ENCODE results near the gene PREX1. TPM values are rescaled to one million over a fixed set of nuclear protein-coding genes. Genes with fewer than 3 reads are reported as not detected.

Gene PREX1
- total and polyA plus RNA-seq, 4 donors, result 29.5 to 121 (median 69.3) TPM

- peaks cover 0 to 5% (median 0%) of the 10 kb centered on the region in 4 donors for H3K36me3 ChIP-seq (ENCODE audit: control insufficient read depth in 4 of 4, insufficient read depth in 4 of 4, low read length in 4 of 4)
- ATAC-seq (ENCODE audit: insufficient read depth, low FRiP score) (no peak), DNase-seq (no peak)
- H3K27ac ChIP-seq (ENCODE audit: low read depth in 1 of 2, low read length in 1 of 2), result no peak overlapping the region
- H3K4me1 ChIP-seq (ENCODE audit: control insufficient read depth in 5 of 5, insufficient read depth in 5 of 5, low read length in 5 of 5), result peaks cover 0 to 19% (median 0%) of the 10 kb centered on the region in 5 donors
- peaks cover 0 to 54% (median 14%) of the 10 kb centered on the region in 3 donors for H3K27me3 ChIP-seq (ENCODE audit: control insufficient read depth in 3 of 3, insufficient read depth in 3 of 3, low read length in 2 of 3)
- H3K4me3 ChIP-seq, result no peak overlapping the region
- 87 to 94% methylated on average over 5 of the region's 5 CpGs for WGBS, 2 donors
- H3K9me3 ChIP-seq (ENCODE audit: control insufficient read depth in 4 of 4, insufficient read depth in 3 of 4, low read length in 3 of 4), result peaks cover 0 to 6% (median 0%) of the 10 kb centered on the region in 4 donors
- no peak for TF ChIP-seq CTCF (IDR thresholded peaks at IDR 0.05; ENCODE audit: control extremely low read depth, extremely low read depth)
- H3K9ac ChIP-seq (ENCODE audit: insufficient read depth in 1 of 2, low read length in 2 of 2), result no peak overlapping the region
These were observed 13.2 kb downstream of the PREX1 start for GRCh38 chr20:48814633-48815032.

GRCh38 chr20:48813930-48814546, 13.8 kb downstream of the PREX1 start:
- TF ChIP-seq CTCF (IDR thresholded peaks at IDR 0.05; ENCODE audit: control extremely low read depth, extremely low read depth), result no peak
- ATAC-seq (ENCODE audit: insufficient read depth, low FRiP score) (no peak), DNase-seq (no peak)
- Histone ChIP-seq H3K9me3 (ENCODE audit: control insufficient read depth in 4 of 4, insufficient read depth in 3 of 4, low read length in 3 of 4) (peaks cover 0 to 6% (median 1%) of the 10 kb centered on the region in 4 donors), H3K27ac (ENCODE audit: low read depth in 1 of 2, low read length in 1 of 2) (no peak overlapping the region), H3K9ac (ENCODE audit: insufficient read depth in 1 of 2, low read length in 2 of 2) (no peak overlapping the region), H3K27me3 (ENCODE audit: control insufficient read depth in 3 of 3, insufficient read depth in 3 of 3, low read length in 2 of 3) (peaks cover 0 to 57% (median 13%) of the 10 kb centered on the region in 3 donors), H3K36me3 (ENCODE audit: control insufficient read depth in 4 of 4, insufficient read depth in 4 of 4, low read length in 4 of 4) (peaks cover 0 to 2% (median 0%) of the 10 kb centered on the region in 4 donors), H3K4me3 (no peak overlapping the region), H3K4me1 (ENCODE audit: control insufficient read depth in 5 of 5, insufficient read depth in 5 of 5, low read length in 5 of 5) (peaks cover 0 to 15% (median 0%) of the 10 kb centered on the region in 5 donors)
- WGBS, 2 donors, result 60 to 69% methylated on average over 5 of the region's 5 CpGs

- H3K36me3 ChIP-seq (ENCODE audit: control insufficient read depth in 4 of 4, insufficient read depth in 4 of 4, low read length in 4 of 4), result peaks cover 0 to 2% (median 0%) of the 10 kb centered on the region in 4 donors
- H3K4me3 ChIP-seq, result no peak overlapping the region
- no peak overlapping the region for H3K27ac ChIP-seq (ENCODE audit: low read depth in 1 of 2, low read length in 1 of 2)
- whole genome bisulfite sequencing, 2 donors, result 33 to 34% methylated on average over 3 of the region's 3 CpGs
- no peak for DNase-seq
- no peak for TF ChIP-seq CTCF (IDR thresholded peaks at IDR 0.05; ENCODE audit: control extremely low read depth, extremely low read depth)
- H3K9me3 ChIP-seq (ENCODE audit: control insufficient read depth in 4 of 4, insufficient read depth in 3 of 4, low read length in 3 of 4), result peaks cover 0 to 10% (median 1%) of the 10 kb centered on the region in 4 donors
- H3K4me1 ChIP-seq (ENCODE audit: control insufficient read depth in 5 of 5, insufficient read depth in 5 of 5, low read length in 5 of 5), result peaks cover 0 to 15% (median 0%) of the 10 kb centered on the region in 5 donors
- no peak for ATAC-seq (ENCODE audit: insufficient read depth, low FRiP score)
- no peak overlapping the region for H3K9ac ChIP-seq (ENCODE audit: insufficient read depth in 1 of 2, low read length in 2 of 2)
- peaks cover 0 to 55% (median 10%) of the 10 kb centered on the region in 3 donors for H3K27me3 ChIP-seq (ENCODE audit: control insufficient read depth in 3 of 3, insufficient read depth in 3 of 3, low read length in 2 of 3)
These were observed 14.4 kb downstream of the PREX1 start for GRCh38 chr20:48813446-48813747.

Data from lung (tissue), 12 donors.